ENCODE data around the gene OR2F2. TPM values are rescaled to one million over a fixed set of nuclear protein-coding genes. Genes with fewer than 3 reads are reported as not detected.

OR2F2 gene
- polyA plus RNA-seq, 1 of the 3 experiments (the other 2 are of a cell fraction): 0.07 TPM

GRCh38 chr7:143954135-143954534 is 19.1 kb downstream of the OR2F2 start:
- Histone ChIP-seq H3K9me2 (no peaks in the 10 kb centered on the region), H3K4me3 (ENCODE audit: low read depth in 2 of 2, low read length in 1 of 2) (peak overlapping the region in 1 of 2 experiments; percentile 5; a peak in 1 of 4 replicates), H3K4me2 (no peak overlapping the region), H3K9me3 (no peaks in the 10 kb centered on the region), H4K20me1 (ENCODE audit: insufficient read depth) (no peaks in the 10 kb centered on the region), H3K9ac (no peak overlapping the region), H3K36me3 (replicated peaks in 1 of 2; ENCODE audit: control insufficient read depth in 1 of 2, insufficient read depth in 2 of 2, low read length in 1 of 2) (no peaks in the 10 kb centered on the region), H3K79me2 (ENCODE audit: insufficient read depth) (no peaks in the 10 kb centered on the region), H3F3A (replicated peaks; ENCODE audit: insufficient read depth) (no peaks in the 10 kb centered on the region), H3K4me1 (ENCODE audit: control insufficient read depth in 1 of 2, insufficient read depth in 2 of 2, low read depth in 1 of 2, low read length in 1 of 2) (no peaks in the 10 kb centered on the region), H3K27me3 (ENCODE audit: insufficient read depth) (peaks cover 12% of the 10 kb centered on the region; the same call in 1 of the 2 replicates), H3K27ac (ENCODE audit: low read depth in 2 of 2, low read length in 1 of 2) (no peak overlapping the region), H2AFZ (ENCODE audit: low read depth) (no peak overlapping the region)
- no peak for TF ChIP-seq CTCF (IDR thresholded peaks at IDR 0.05)
- TF ChIP-seq RCOR1 (IDR thresholded peaks at IDR 0.05; ENCODE audit: low read length): no peak
- TF ChIP-seq, protein P1, sequence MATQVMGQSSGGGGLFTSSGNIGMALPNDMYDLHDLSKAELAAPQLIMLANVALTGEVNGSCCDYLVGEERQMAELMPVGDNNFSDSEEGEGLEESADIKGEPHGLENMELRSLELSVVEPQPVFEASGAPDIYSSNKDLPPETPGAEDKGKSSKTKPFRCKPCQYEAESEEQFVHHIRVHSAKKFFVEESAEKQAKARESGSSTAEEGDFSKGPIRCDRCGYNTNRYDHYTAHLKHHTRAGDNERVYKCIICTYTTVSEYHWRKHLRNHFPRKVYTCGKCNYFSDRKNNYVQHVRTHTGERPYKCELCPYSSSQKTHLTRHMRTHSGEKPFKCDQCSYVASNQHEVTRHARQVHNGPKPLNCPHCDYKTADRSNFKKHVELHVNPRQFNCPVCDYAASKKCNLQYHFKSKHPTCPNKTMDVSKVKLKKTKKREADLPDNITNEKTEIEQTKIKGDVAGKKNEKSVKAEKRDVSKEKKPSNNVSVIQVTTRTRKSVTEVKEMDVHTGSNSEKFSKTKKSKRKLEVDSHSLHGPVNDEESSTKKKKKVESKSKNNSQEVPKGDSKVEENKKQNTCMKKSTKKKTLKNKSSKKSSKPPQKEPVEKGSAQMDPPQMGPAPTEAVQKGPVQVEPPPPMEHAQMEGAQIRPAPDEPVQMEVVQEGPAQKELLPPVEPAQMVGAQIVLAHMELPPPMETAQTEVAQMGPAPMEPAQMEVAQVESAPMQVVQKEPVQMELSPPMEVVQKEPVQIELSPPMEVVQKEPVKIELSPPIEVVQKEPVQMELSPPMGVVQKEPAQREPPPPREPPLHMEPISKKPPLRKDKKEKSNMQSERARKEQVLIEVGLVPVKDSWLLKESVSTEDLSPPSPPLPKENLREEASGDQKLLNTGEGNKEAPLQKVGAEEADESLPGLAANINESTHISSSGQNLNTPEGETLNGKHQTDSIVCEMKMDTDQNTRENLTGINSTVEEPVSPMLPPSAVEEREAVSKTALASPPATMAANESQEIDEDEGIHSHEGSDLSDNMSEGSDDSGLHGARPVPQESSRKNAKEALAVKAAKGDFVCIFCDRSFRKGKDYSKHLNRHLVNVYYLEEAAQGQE (IDR thresholded peaks at IDR 0.05; ENCODE audit: low read depth, low read length): no peak
- no peak for TF ChIP-seq RXRA (IDR thresholded peaks at IDR 0.05; ENCODE audit: borderline replicate concordance, low read depth)
- no peak for TF ChIP-seq POLR2AphosphoS5 (IDR thresholded peaks at IDR 0.05; ENCODE audit: low read depth, low read length)
- no peak for TF ChIP-seq NRF1 (IDR thresholded peaks at IDR 0.05; ENCODE audit: low read depth, low read length)
- no peak for TF ChIP-seq ELF1 (IDR thresholded peaks at IDR 0.05)
- no peak for TF ChIP-seq FOSL2 (IDR thresholded peaks at IDR 0.05; ENCODE audit: borderline replicate concordance, low read depth)
- TF ChIP-seq, protein P2, sequence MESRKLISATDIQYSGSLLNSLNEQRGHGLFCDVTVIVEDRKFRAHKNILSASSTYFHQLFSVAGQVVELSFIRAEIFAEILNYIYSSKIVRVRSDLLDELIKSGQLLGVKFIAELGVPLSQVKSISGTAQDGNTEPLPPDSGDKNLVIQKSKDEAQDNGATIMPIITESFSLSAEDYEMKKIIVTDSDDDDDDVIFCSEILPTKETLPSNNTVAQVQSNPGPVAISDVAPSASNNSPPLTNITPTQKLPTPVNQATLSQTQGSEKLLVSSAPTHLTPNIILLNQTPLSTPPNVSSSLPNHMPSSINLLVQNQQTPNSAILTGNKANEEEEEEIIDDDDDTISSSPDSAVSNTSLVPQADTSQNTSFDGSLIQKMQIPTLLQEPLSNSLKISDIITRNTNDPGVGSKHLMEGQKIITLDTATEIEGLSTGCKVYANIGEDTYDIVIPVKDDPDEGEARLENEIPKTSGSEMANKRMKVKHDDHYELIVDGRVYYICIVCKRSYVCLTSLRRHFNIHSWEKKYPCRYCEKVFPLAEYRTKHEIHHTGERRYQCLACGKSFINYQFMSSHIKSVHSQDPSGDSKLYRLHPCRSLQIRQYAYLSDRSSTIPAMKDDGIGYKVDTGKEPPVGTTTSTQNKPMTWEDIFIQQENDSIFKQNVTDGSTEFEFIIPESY (IDR thresholded peaks at IDR 0.05; ENCODE audit: borderline replicate concordance, low read depth): no peak
- TF ChIP-seq PBX3 (IDR thresholded peaks at IDR 0.05): no peak
- no peak for TF ChIP-seq EP300 (IDR thresholded peaks at IDR 0.05; ENCODE audit: borderline replicate concordance in 1 of 2, low read depth in 1 of 2, low read length in 1 of 2)
- TF ChIP-seq IRF3 (IDR thresholded peaks at IDR 0.05; ENCODE audit: low read depth, low read length): no peak
- no peak for TF ChIP-seq SMC3 (IDR thresholded peaks at IDR 0.05; ENCODE audit: low read depth, low read length)
- TF ChIP-seq CHD2 (IDR thresholded peaks at IDR 0.05; ENCODE audit: low read length, partially characterized antibody): no peak
- TF ChIP-seq USF1 (IDR thresholded peaks at IDR 0.05; ENCODE audit: borderline replicate concordance, low read depth): no peak
- 10% methylated on average over 2 of the region's 2 CpGs for WGBS (ENCODE audit: low lambda C conversion rate)
- CTCF ChIA-PET: interaction anchor here (1.2 kb wide), 1 partner anchor 10 kb away, joined by 3 read pairs; no protein-coding TSS in a partner anchor
- POLR2A ChIA-PET: no interaction called here
- DNase-seq: no peak
